ENCODE results near the gene RARS2.

GRCh38 chr6:87487555-87487954, 102.2 kb downstream of the RARS2 start:
- no peak for TF ChIP-seq CTCF (IDR thresholded peaks at IDR 0.05)
- no peak for TF ChIP-seq POLR2A (IDR thresholded peaks at IDR 0.05)

Measured in thyroid gland (tissue), 4 donors.